Lung microvascular endothelial cell (primary cell): ENCODE results near the gene MOSMO. TPM values are rescaled to one million over a fixed set of nuclear protein-coding genes. Genes with fewer than 3 reads are reported as not detected.

Experiments
- total RNA-seq: library from RNA; depleted of rRNA; stranded (reverse); fragments of >200 nt; gene quantifications from 2 replicates; pipeline ENCODE4 v1.2.1, GENCODE V29; 2014

Gene MOSMO
- total RNA-seq, 1 donor from 2014 or later = 10.9 TPM

Other genes with a start within 250 kb of the MOSMO start
- 10.7 and 19.0 TPM in 2 replicates for gene NPIPB4, start 150.4 kb upstream of the MOSMO start, total RNA-seq
- gene UQCRC2, start 54.8 kb upstream of the MOSMO start, total RNA-seq = 238 and 239 TPM in 2 replicates
- not detected in 2 replicates for gene PDZD9, start 7.0 kb upstream of the MOSMO start, total RNA-seq
- gene VWA3A, start 84.4 kb downstream of the MOSMO start, total RNA-seq = not detected in 2 replicates
- 0.20 and 0.22 TPM in 2 replicates for gene SDR42E2, start 154.4 kb downstream of the MOSMO start, total RNA-seq
- 33.3 and 36.7 TPM in 2 replicates for gene EEF2K, start 198.2 kb downstream of the MOSMO start, total RNA-seq